Measurements from ENCODE around the gene REEP3. TPM values are rescaled to one million over a fixed set of nuclear protein-coding genes. Genes with fewer than 3 reads are reported as not detected.
A peak's percentile ranks its signal among the peaks of the same experiment; 100 is the strongest.
"Not testable (repeated sequence)": the region's sequence is repeated elsewhere in the genome, so short reads cannot be mapped to it uniquely, and the experiment has no call there.

REEP3 gene
- total and polyA plus RNA-seq, 8 donors: 7.3 to 90.4 (median 30.3) TPM

GRCh38 chr10:63661347-63661746 lies 140.1 kb downstream of the REEP3 start:
- no peak for TF ChIP-seq POLR2AphosphoS5 (IDR thresholded peaks at IDR 0.05)
- no peak for TF ChIP-seq EP300 (IDR thresholded peaks at IDR 0.05)
- no peak for TF ChIP-seq POLR2A (IDR thresholded peaks at IDR 0.05)
- no peak for TF ChIP-seq CTCF (IDR thresholded peaks at IDR 0.05)
- Histone ChIP-seq H3K27ac (no peak overlapping the region), H3K36me3 (no peaks in the 10 kb centered on the region), H3K27me3 (no peaks in the 10 kb centered on the region), H3K4me3 (no peak overlapping the region), H3K9me3 (no peaks in the 10 kb centered on the region), H3K4me1 (peaks cover 0 to 2% (median 0%) of the 10 kb centered on the region in 4 donors)
- no peak for DNase-seq
- WGBS, 5 donors: 94 to 96% (median 95%) methylated on average over 5 of the region's 5 CpGs
- intact Hi-C loops (cut with DNase I; ENCODE audit: low total_unique reads): no loop called here

- 93 to 96% (median 95%) methylated on average over 13 of the region's 13 CpGs for WGBS, 5 donors
- Histone ChIP-seq H3K36me3 (no peaks in the 10 kb centered on the region), H3K4me3 (no peak overlapping the region), H3K27me3 (no peaks in the 10 kb centered on the region), H3K27ac (no peak overlapping the region), H3K4me1 (peaks cover 0 to 10% (median 6%) of the 10 kb centered on the region in 4 donors), H3K9me3 (no peaks in the 10 kb centered on the region)
- no peak for TF ChIP-seq EP300 (IDR thresholded peaks at IDR 0.05)
- TF ChIP-seq CTCF (IDR thresholded peaks at IDR 0.05): no peak
- TF ChIP-seq POLR2AphosphoS5 (IDR thresholded peaks at IDR 0.05): no peak
- TF ChIP-seq POLR2A (IDR thresholded peaks at IDR 0.05): no peak
- DNase-seq: no peak
- intact Hi-C loops (cut with DNase I; ENCODE audit: low total_unique reads): no loop called here
Observed at GRCh38 chr10:63664341-63664885, 143.2 kb downstream of the REEP3 start.

GRCh38 chr10:63665006-63665580 lies 143.9 kb downstream of the REEP3 start:
- H3K27ac ChIP-seq; H3K4me3 ChIP-seq; H3K4me1 ChIP-seq; H3K36me3 ChIP-seq; H3K27me3 ChIP-seq; DNase-seq; H3K9me3 ChIP-seq; intact Hi-C loops (cut with DNase I; ENCODE audit: low total_unique reads): not testable (repeated sequence)
- 81 to 91% (median 87%) methylated on average over 10 of the region's 10 CpGs for WGBS, 5 donors

- peak overlapping the region in 2 of 5 donors; percentile 18 to 56 for H3K27ac ChIP-seq
Observed at GRCh38 chr10:63665670-63666134, 144.5 kb downstream of the REEP3 start.

More at GRCh38 chr10:63665670-63666134, 144.5 kb downstream of the REEP3 start:
- Histone ChIP-seq H3K4me1 (peaks cover 0 to 12% (median 7%) of the 10 kb centered on the region in 4 donors), H3K9me3 (no peaks in the 10 kb centered on the region), H3K4me3 (no peak overlapping the region), H3K27me3 (no peaks in the 10 kb centered on the region), H3K36me3 (no peaks in the 10 kb centered on the region)
- DNase-seq: no peak
- TF ChIP-seq POLR2AphosphoS5 (IDR thresholded peaks at IDR 0.05): no peak
- no peak for TF ChIP-seq POLR2A (IDR thresholded peaks at IDR 0.05)
- TF ChIP-seq EP300 (IDR thresholded peaks at IDR 0.05): no peak
- TF ChIP-seq CTCF (IDR thresholded peaks at IDR 0.05): no peak
- intact Hi-C loops (cut with DNase I; ENCODE audit: low total_unique reads): no loop called here
- 79 to 81% (median 80%) methylated on average over 4 of the region's 4 CpGs for WGBS, 5 donors
